PFSK-1 (cell line): Measurements from ENCODE around the gene FAAH.

Experiments used
- FOXP2 ChIP-seq: optimal IDR thresholded peaks from 2 replicates; pipeline ENCODE3; 2011; ENCODE audit warnings: borderline replicate concordance, control low read depth, inconsistent platforms; ENCODE audit not compliant: insufficient read depth; ENCODE audit errors: extremely low read length, extremely low read depth
- POLR2AphosphoS5 ChIP-seq: IDR thresholded peaks from 2 replicates; pipeline ENCODE4 v1.6.1; 2012; ENCODE audit warnings: low read depth, mild to moderate bottlenecking, control low read depth, low read length, moderate library complexity
- REST ChIP-seq, 2 experiments: IDR thresholded peaks; 2 replicates each; pipeline versions ENCODE4 v1.6.1 to v1.8.0; 2011 to 2012; ENCODE audit warnings: low read depth in 2 of 2, low read length in 2 of 2, control low read depth in 1 of 2, inconsistent platforms in 1 of 2, mild to moderate bottlenecking in 1 of 2, moderate library complexity in 1 of 2; ENCODE audit not compliant: insufficient read depth in 1 of 2
- SIN3A ChIP-seq: IDR thresholded peaks from 2 replicates; pipeline ENCODE4 v1.6.1; 2012; ENCODE audit warnings: mild to moderate bottlenecking, low read length, moderate library complexity, borderline replicate concordance; ENCODE audit not compliant: insufficient read depth
- TAF1 ChIP-seq: IDR thresholded peaks from 2 replicates; pipeline ENCODE4 v1.6.1; 2012; ENCODE audit warnings: low read length, control low read depth, borderline replicate concordance; ENCODE audit not compliant: insufficient read depth

GRCh38 chr1:46380508-46380907 is 13.6 kb upstream of the FAAH start:
- no peak for TF ChIP-seq REST (IDR thresholded peaks at IDR 0.05; ENCODE audit: insufficient read depth in 1 of 2, low read depth in 2 of 2, low read length in 2 of 2)
- TF ChIP-seq FOXP2, result no peak
- TF ChIP-seq TAF1, result no peak
- TF ChIP-seq POLR2AphosphoS5, result no peak
- TF ChIP-seq SIN3A, result no peak
